ENCODE measurements around the gene OSBP2.

Gene OSBP2

GRCh38 chr22:30883586-30884145 is 189.0 kb downstream of the OSBP2 start:
- Histone ChIP-seq H3K9me2 (replicated peaks; ENCODE audit: control insufficient read depth, low read length) (no peaks in the 10 kb centered on the region), H3K79me2 (ENCODE audit: control insufficient read depth, low read length) (no peaks in the 10 kb centered on the region)
- no peak for TF ChIP-seq EZH2phosphoT487 (IDR thresholded peaks at IDR 0.05; ENCODE audit: borderline replicate concordance, low read length)
- TF ChIP-seq, protein P1, sequence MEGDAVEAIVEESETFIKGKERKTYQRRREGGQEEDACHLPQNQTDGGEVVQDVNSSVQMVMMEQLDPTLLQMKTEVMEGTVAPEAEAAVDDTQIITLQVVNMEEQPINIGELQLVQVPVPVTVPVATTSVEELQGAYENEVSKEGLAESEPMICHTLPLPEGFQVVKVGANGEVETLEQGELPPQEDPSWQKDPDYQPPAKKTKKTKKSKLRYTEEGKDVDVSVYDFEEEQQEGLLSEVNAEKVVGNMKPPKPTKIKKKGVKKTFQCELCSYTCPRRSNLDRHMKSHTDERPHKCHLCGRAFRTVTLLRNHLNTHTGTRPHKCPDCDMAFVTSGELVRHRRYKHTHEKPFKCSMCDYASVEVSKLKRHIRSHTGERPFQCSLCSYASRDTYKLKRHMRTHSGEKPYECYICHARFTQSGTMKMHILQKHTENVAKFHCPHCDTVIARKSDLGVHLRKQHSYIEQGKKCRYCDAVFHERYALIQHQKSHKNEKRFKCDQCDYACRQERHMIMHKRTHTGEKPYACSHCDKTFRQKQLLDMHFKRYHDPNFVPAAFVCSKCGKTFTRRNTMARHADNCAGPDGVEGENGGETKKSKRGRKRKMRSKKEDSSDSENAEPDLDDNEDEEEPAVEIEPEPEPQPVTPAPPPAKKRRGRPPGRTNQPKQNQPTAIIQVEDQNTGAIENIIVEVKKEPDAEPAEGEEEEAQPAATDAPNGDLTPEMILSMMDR (IDR thresholded peaks at IDR 0.05; ENCODE audit: low read depth, low read length, poor library complexity, severe bottlenecking) = no peak

GRCh38 chr22:30884211-30885000 is 189.7 kb downstream of the OSBP2 start:
- Histone ChIP-seq H3F3A (ENCODE audit: control insufficient read depth, insufficient read depth) (no peaks in the 10 kb centered on the region), H3K4me2 (ENCODE audit: low read length) (no peak overlapping the region), H3K36me3 (ENCODE audit: control insufficient read depth, low read length) (no peaks in the 10 kb centered on the region), H4K20me1 (ENCODE audit: control insufficient read depth, insufficient read depth, low read depth, low read length) (no peaks in the 10 kb centered on the region), H3K9me2 (replicated peaks; ENCODE audit: control insufficient read depth, low read length) (no peaks in the 10 kb centered on the region), H3K79me2 (ENCODE audit: control insufficient read depth, low read length) (no peaks in the 10 kb centered on the region), H3K4me3 (ENCODE audit: low read length) (no peak overlapping the region), H3K9me3 (ENCODE audit: control insufficient read depth, insufficient read depth, low read length) (no peaks in the 10 kb centered on the region), H3K27ac (ENCODE audit: low read depth, low read length) (no peak overlapping the region), H3K27me3 (ENCODE audit: control insufficient read depth, low read length) (no peaks in the 10 kb centered on the region), H3K4me1 (ENCODE audit: control insufficient read depth, low read length) (no peaks in the 10 kb centered on the region)
- no peak for TF ChIP-seq EZH2phosphoT487 (IDR thresholded peaks at IDR 0.05; ENCODE audit: borderline replicate concordance, low read length)
- TF ChIP-seq, protein P1 (IDR thresholded peaks at IDR 0.05; ENCODE audit: low read depth, low read length, poor library complexity, severe bottlenecking) = no peak

More at GRCh38 chr22:30883586-30884145, 189.0 kb downstream of the OSBP2 start:
- Histone ChIP-seq H3K27me3 (ENCODE audit: control insufficient read depth, low read length) (no peaks in the 10 kb centered on the region), H3K4me2 (ENCODE audit: low read length) (no peak overlapping the region), H4K20me1 (ENCODE audit: control insufficient read depth, insufficient read depth, low read depth, low read length) (no peaks in the 10 kb centered on the region), H3K9me3 (ENCODE audit: control insufficient read depth, insufficient read depth, low read length) (no peaks in the 10 kb centered on the region), H3K4me3 (ENCODE audit: low read length) (no peak overlapping the region), H3K4me1 (ENCODE audit: control insufficient read depth, low read length) (no peaks in the 10 kb centered on the region), H3K27ac (ENCODE audit: low read depth, low read length) (no peak overlapping the region), H3F3A (ENCODE audit: control insufficient read depth, insufficient read depth) (no peaks in the 10 kb centered on the region), H3K36me3 (ENCODE audit: control insufficient read depth, low read length) (no peaks in the 10 kb centered on the region)

- H3K9me2 ChIP-seq (replicated peaks; ENCODE audit: control insufficient read depth, low read length) = no peaks in the 10 kb centered on the region
- H3K27ac ChIP-seq (ENCODE audit: low read depth, low read length) = no peak overlapping the region
- H3K36me3 ChIP-seq (ENCODE audit: control insufficient read depth, low read length) = no peaks in the 10 kb centered on the region
- H3K4me1 ChIP-seq (ENCODE audit: control insufficient read depth, low read length) = no peaks in the 10 kb centered on the region
- H3K4me2 ChIP-seq (ENCODE audit: low read length) = no peak overlapping the region
- no peaks in the 10 kb centered on the region for H4K20me1 ChIP-seq (ENCODE audit: control insufficient read depth, insufficient read depth, low read depth, low read length)
- H3K79me2 ChIP-seq (ENCODE audit: control insufficient read depth, low read length) = no peaks in the 10 kb centered on the region
- no peak overlapping the region for H3K4me3 ChIP-seq (ENCODE audit: low read length)
- H3K27me3 ChIP-seq (ENCODE audit: control insufficient read depth, low read length) = no peaks in the 10 kb centered on the region
- no peak for TF ChIP-seq EZH2phosphoT487 (IDR thresholded peaks at IDR 0.05; ENCODE audit: borderline replicate concordance, low read length)
- TF ChIP-seq, protein P1 (IDR thresholded peaks at IDR 0.05; ENCODE audit: low read depth, low read length, poor library complexity, severe bottlenecking) = no peak
- no peaks in the 10 kb centered on the region for H3K9me3 ChIP-seq (ENCODE audit: control insufficient read depth, insufficient read depth, low read length)
- H3F3A ChIP-seq (ENCODE audit: control insufficient read depth, insufficient read depth) = no peaks in the 10 kb centered on the region
Measured at GRCh38 chr22:30885001-30885366, 190.3 kb downstream of the OSBP2 start.
